H1 (cell line): ENCODE results near the gene RSF1. TPM values are rescaled to one million over a fixed set of nuclear protein-coding genes. Genes with fewer than 3 reads are reported as not detected.

Source experiments
- GTF2F1 ChIP-seq: IDR thresholded peaks from 2 replicates; pipeline ENCODE4 v1.6.1; 2012; ENCODE audit warnings: low read depth, low read length, improper control_type of control experiment, borderline replicate concordance
- SIRT6 ChIP-seq: IDR thresholded peaks from one replicate; pipeline ENCODE4 v1.7.1; 2012; ENCODE audit warnings: low read length, inconsistent platforms
- polyA plus RNA-seq, 7 experiments: library from polyadenylated mRNA; depleted of rRNA in 3 of 7; stranded (reverse) in 5 of 7; unstranded in 2 of 7; fragments of >200 nt in 5 of 7; fragments of 200-250 nt in 2 of 7; gene quantifications; 1 replicate in 5 of 7; 2 replicates in 1 of 7; 4 replicates in 1 of 7; pipeline versions ENCODE4 v1.2.1 to v1.2.3, GENCODE V29; 2011 to 2013; ENCODE audit warnings: missing spikeins in 2 of 7, mixed read lengths in 2 of 7
- total RNA-seq: library from RNA; stranded (reverse); fragmentation: NEBNext Ultra II Directional; extraction: Animal tissue kit (Norgen Biotek cat#: 25700); gene quantifications from 2 replicates; pipeline ENCODE4 v1.2.1, GENCODE V29; 2021

The RSF1 gene
- total and polyA plus RNA-seq, 2 of the 8 experiments (the other 6 are each of a cell fraction or from before 2014, with no cell fraction given): 17.8 to 87.9 TPM

DNA sequence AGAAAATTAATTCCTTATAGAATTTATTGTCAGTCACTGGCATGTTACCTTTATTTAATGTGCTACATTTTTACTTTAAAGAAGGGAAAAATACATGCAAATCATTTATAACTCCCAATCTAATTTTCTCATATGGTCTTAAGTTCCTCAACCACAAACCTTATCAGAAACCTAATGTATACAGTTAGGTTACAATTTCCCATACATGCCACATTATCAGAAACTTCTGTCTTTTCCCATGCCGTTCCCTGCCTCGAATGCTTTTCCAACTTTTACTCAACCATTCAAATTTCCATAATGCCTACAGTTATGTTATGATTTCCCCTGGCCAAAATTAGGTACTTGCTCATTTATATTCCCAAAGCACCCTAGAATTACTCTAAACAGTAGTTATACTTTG lies 13.5 kb downstream of the RSF1 start (continued):
- no peak for TF ChIP-seq GTF2F1
- TF ChIP-seq SIRT6: no peak
- TF ChIP-seq, all 59 proteins: peak for 0
